Lower leg skin (tissue), 4 donors: Measurements from ENCODE around the gene COG5. TPM values are rescaled to one million over a fixed set of nuclear protein-coding genes. Genes with fewer than 3 reads are reported as not detected.
"Not testable (repeated sequence)": the region's sequence is repeated elsewhere in the genome, so short reads cannot be mapped to it uniquely, and the experiment has no call there.

Source experiments
- DNase-seq, 2 donors: peaks; one replicate each; pipeline ENCODE4 v3.0.0-alpha.2; 2019; ENCODE audit warnings: low spot score in 2 of 2
- H3K4me3 ChIP-seq: fragments of 200-600 bp; sonication (generic); 2 replicates; pipeline ENCODE4 v1.5.1; 2017; ENCODE audit warnings: mild to moderate bottlenecking, low read depth; ENCODE audit not compliant: poor library complexity, severe bottlenecking
- CTCF ChIP-seq, 3 donors: fragments of 450-650 bp; IDR thresholded peaks; one replicate each; pipeline ENCODE4 v1.5.1; 2016; ENCODE audit warnings: antibody characterized with exemption in 3 of 3, mild to moderate bottlenecking in 3 of 3, moderate library complexity in 2 of 3
- POLR2A ChIP-seq, 2 donors: fragments of 450-650 bp; IDR thresholded peaks; one replicate each; pipeline ENCODE4 v1.6.1; 2016 to 2017; ENCODE audit warnings: antibody characterized with exemption in 2 of 2, mild to moderate bottlenecking in 1 of 2, moderate library complexity in 1 of 2
- WGBS, 2 donors: methylation state at CpG; one replicate each; pipeline ENCODE4 v1.1.5; 2018; 5-methylcytosine and 5-hydroxymethylcytosine counted together
- intact Hi-C: fragments of 100-400 bp; cut with DNase I; formaldehyde crosslinking; loops from one replicate; pipeline ENCODE4 v1.15.0; 2023; ENCODE audit warnings: low total_unique reads
- total RNA-seq, 4 donors: library from RNA; depleted of rRNA; stranded (reverse); fragments of >200 nt; gene quantifications; one replicate each; pipeline ENCODE4 v1.1.0, GENCODE V29; 2016

The COG5 gene
- total RNA-seq, 4 donors from 2014 or later, result 34.4 to 50.6 (median 43.4) TPM

GRCh38 chr7:107544848-107545591 is 18.7 kb downstream of the COG5 start:
- DNase-seq, result no peak
- H3K4me3 ChIP-seq, result no peak overlapping the region
- WGBS, 2 donors, result 94 to 99% methylated on average over 4 of the region's 4 CpGs
- no peak for TF ChIP-seq CTCF (IDR thresholded peaks at IDR 0.05)
- TF ChIP-seq POLR2A (IDR thresholded peaks at IDR 0.05), result no peak
- intact Hi-C loops, result no loop called here

- 74 to 82% methylated on average over 3 to 5 of the region's 5 CpGs for WGBS, 2 donors
- TF ChIP-seq POLR2A (IDR thresholded peaks at IDR 0.05) (no peak), CTCF (IDR thresholded peaks at IDR 0.05) (no peak)
Observed at GRCh38 chr7:107543338-107543993, 20.3 kb downstream of the COG5 start.

GRCh38 chr7:107538001-107538400 is 25.7 kb downstream of the COG5 start:
- WGBS, 2 donors, result 49 to 55% methylated on average over 2 of the region's 2 CpGs
- DNase-seq, result no peak
- TF ChIP-seq CTCF (IDR thresholded peaks at IDR 0.05) (no peak), POLR2A (IDR thresholded peaks at IDR 0.05) (no peak)
- H3K4me3 ChIP-seq, result no peak overlapping the region
- intact Hi-C loops, result no loop called here

More at GRCh38 chr7:107543338-107543993, 20.3 kb downstream of the COG5 start:
- H3K4me3 ChIP-seq, result no peak overlapping the region
- intact Hi-C loops, result no loop called here
- DNase-seq, result no peak

GRCh38 chr7:107537228-107537627 is 26.5 kb downstream of the COG5 start:
- DNase-seq, H3K4me3 ChIP-seq, intact Hi-C loops: not testable (repeated sequence)
- 91 to 93% methylated on average over 4 of the region's 4 CpGs for WGBS, 2 donors

GRCh38 chr7:107534139-107534538 is 29.6 kb downstream of the COG5 start:
- H3K4me3 ChIP-seq, result no peak overlapping the region
- no peak for TF ChIP-seq CTCF (IDR thresholded peaks at IDR 0.05)
- TF ChIP-seq POLR2A (IDR thresholded peaks at IDR 0.05), result no peak
- intact Hi-C loops, result no loop called here
- DNase-seq, result no peak

- intact Hi-C loops, result no loop called here
- TF ChIP-seq CTCF (IDR thresholded peaks at IDR 0.05), result no peak
- TF ChIP-seq POLR2A (IDR thresholded peaks at IDR 0.05), result no peak
- no peak overlapping the region for H3K4me3 ChIP-seq
- no peak for DNase-seq
Observed at GRCh38 chr7:107530751-107531150, 33.0 kb downstream of the COG5 start.
